GM21737 (cell line): ENCODE data around the gene OR51G2.

Source experiments
- ATAC-seq: cut with Tn5 transposase; IDR thresholded peaks from one replicate; pipeline ENCODE4 v1.9.1; 2021; ENCODE audit warnings: mild to moderate bottlenecking, moderate library complexity; ENCODE audit not compliant: unreplicated experiment

The OR51G2 gene

DNA sequence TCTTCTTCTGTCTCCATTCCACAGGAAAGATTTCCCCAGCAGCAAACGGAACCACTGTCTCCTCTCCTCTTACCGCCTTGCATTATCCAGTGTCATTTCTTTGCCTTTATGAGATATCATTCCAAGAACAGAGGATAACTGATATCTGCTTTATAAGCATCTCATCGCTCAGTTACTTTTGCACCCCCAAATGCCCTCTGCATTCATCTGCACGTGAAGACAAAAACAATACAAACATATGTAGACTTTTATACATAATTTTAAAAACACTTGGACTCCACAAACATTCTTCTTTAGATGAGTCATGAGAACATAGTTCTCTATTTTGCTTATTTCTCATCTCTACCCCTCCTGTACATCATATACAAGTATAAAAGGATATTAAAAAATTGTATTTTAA lies 38.0 kb downstream of the OR51G2 start:
- ATAC-seq, result no peak

DNA sequence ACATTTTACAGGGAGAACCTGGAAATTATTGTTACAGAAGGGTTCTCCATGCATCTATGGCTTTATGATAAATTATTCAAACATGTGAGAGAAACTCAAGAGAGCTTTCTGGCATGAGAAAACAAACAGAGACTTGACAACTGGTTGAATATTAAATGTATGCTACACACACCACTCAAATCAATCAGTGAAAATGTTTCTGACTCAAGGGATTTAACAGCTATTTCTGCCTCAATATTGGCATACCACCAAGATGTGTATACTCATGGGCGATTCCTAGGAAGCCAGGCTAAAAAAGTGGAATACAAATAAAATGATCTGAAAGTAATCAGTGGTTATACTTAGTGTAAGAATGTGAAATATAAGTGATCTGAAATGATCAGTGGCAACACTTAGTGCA lies 53.3 kb downstream of the OR51G2 start:
- no peak for ATAC-seq

- ATAC-seq, result no peak
Observed at GRCh38 chr11:4863876-4864275, 55.3 kb downstream of the OR51G2 start.
